ENCODE results near the gene TMUB1.

TMUB1 gene

GRCh38 chr7:151102991-151103390, 19.7 kb upstream of the TMUB1 start:
- TF ChIP-seq CTCF (IDR thresholded peaks at IDR 0.05; ENCODE audit: low read length, missing control alignments): no peak
- no peak for DNase-seq (ENCODE audit: low read depth)

GRCh38 chr7:151101621-151102396, 18.5 kb upstream of the TMUB1 start:
- no peak for TF ChIP-seq CTCF (IDR thresholded peaks at IDR 0.05; ENCODE audit: low read length, missing control alignments)
- DNase-seq (ENCODE audit: low read depth): no peak
- no peak overlapping the region for H3K4me3 ChIP-seq (replicated peaks; ENCODE audit: low read depth, low read length)

More at GRCh38 chr7:151102991-151103390, 19.7 kb upstream of the TMUB1 start:
- H3K4me3 ChIP-seq (replicated peaks; ENCODE audit: low read depth, low read length): no peak overlapping the region

GRCh38 chr7:151100921-151101320, 17.6 kb upstream of the TMUB1 start:
- no peak overlapping the region for H3K4me3 ChIP-seq (replicated peaks; ENCODE audit: low read depth, low read length)
- TF ChIP-seq CTCF (IDR thresholded peaks at IDR 0.05; ENCODE audit: low read length, missing control alignments): no peak
- no peak for DNase-seq (ENCODE audit: low read depth)

- DNase-seq (ENCODE audit: low read depth): no peak
- TF ChIP-seq CTCF (IDR thresholded peaks at IDR 0.05; ENCODE audit: low read length, missing control alignments): no peak
- H3K4me3 ChIP-seq (replicated peaks; ENCODE audit: low read depth, low read length): no peak overlapping the region
These were observed 16.4 kb upstream of the TMUB1 start for GRCh38 chr7:151099486-151100211.

- TF ChIP-seq CTCF (IDR thresholded peaks at IDR 0.05; ENCODE audit: low read length, missing control alignments): no peak
- H3K4me3 ChIP-seq (replicated peaks; ENCODE audit: low read depth, low read length): no peak overlapping the region
- no peak for DNase-seq (ENCODE audit: low read depth)
These were observed 12.7 kb upstream of the TMUB1 start for GRCh38 chr7:151095828-151096475.

- no peak overlapping the region for H3K4me3 ChIP-seq (replicated peaks; ENCODE audit: low read depth, low read length)
- DNase-seq (ENCODE audit: low read depth): no peak
- TF ChIP-seq CTCF (IDR thresholded peaks at IDR 0.05; ENCODE audit: low read length, missing control alignments): no peak
These were observed 12.0 kb upstream of the TMUB1 start for GRCh38 chr7:151095123-151095797.
